HepG2 (cell line): ENCODE measurements around the gene ATP8B4. TPM values are rescaled to one million over a fixed set of nuclear protein-coding genes. Genes with fewer than 3 reads are reported as not detected.

Experiments
- ATAC-seq: fragments of 200-7000 bp; cut with Tn5 transposase; 3 replicates; pipeline ENCODE4 v1.9.1; 2020; ENCODE audit warnings: mild to moderate bottlenecking, moderate library complexity
- BruUV-seq: library from RNA; stranded (reverse); fragments of 400-500 nt; replicated peaks from 2 replicates; lab custom pipeline; 2021; lab: Mats Ljungman, UMichigan
- CTCF ChIA-PET: fragments of 300-600 bp; formaldehyde crosslinking; extraction: SDS; loops from one replicate; lab custom pipeline; 2021; ENCODE audit warnings: low total read pairs, inconsistent platforms, low intra/inter-chr PET ratio; lab: Yijun Ruan, JAX
- POLR2A ChIA-PET: fragments of 350-600 bp; sonication (Branson Sonifier 250); formaldehyde crosslinking; loops from one replicate; lab custom pipeline; 2020; ENCODE audit warnings: antibody characterized with exemption, inconsistent platforms; lab: Yijun Ruan, JAX
- DNase-seq: peaks from one replicate; pipeline ENCODE4 v3.0.0-alpha.2; 2015; ENCODE audit warnings: low spot score
- FAIRE-seq: peaks from 3 replicates; lab custom pipeline; 2011; peaks lifted over from hg19 to GRCh38; lab: Jason Lieb, UNC
- H2AFZ ChIP-seq: one replicate; pipeline ENCODE4 v1.6.1; 2011; ENCODE audit warnings: low read length, inconsistent platforms
- H3K27ac ChIP-seq: fragments of 300-600 bp; 3 replicates; pipeline ENCODE4 v1.8.0; 2011; ENCODE audit warnings: mixed run types, mild to moderate bottlenecking, mixed read lengths, low read length, inconsistent platforms; ENCODE audit not compliant: insufficient read depth; ENCODE audit errors: extremely low read length
- H3K27me3 ChIP-seq, 2 experiments: fragments of 200-600 bp in 1 of 2; 2 replicates in 1 of 2; 3 replicates in 1 of 2; pipeline versions ENCODE4 v1.6.0 to v1.8.0; 2011; ENCODE audit warnings: low read length in 2 of 2, mild to moderate bottlenecking in 2 of 2, moderate library complexity in 2 of 2, inconsistent platforms in 1 of 2; ENCODE audit not compliant: insufficient read depth in 2 of 2, control insufficient read depth in 1 of 2
- H3K36me3 ChIP-seq, 2 experiments: fragments of 200-600 bp in 1 of 2; replicated peaks in 1 of 2; 2 replicates in 1 of 2; 3 replicates in 1 of 2; pipeline versions ENCODE4 v1.5.1 to v1.8.0; 2011; ENCODE audit warnings: low read length in 2 of 2, inconsistent platforms in 1 of 2; ENCODE audit not compliant: insufficient read depth in 2 of 2, control insufficient read depth in 1 of 2
- H3K4me1 ChIP-seq: 2 replicates; pipeline ENCODE4 v1.5.1; 2012; ENCODE audit warnings: low read length, inconsistent platforms; ENCODE audit not compliant: insufficient read depth
- H3K4me2 ChIP-seq: 2 replicates; pipeline ENCODE4 v1.6.0; 2011; ENCODE audit warnings: low read depth, low read length, inconsistent platforms
- H3K4me3 ChIP-seq, 3 experiments: fragments of 200-600 bp in 1 of 3; sonication (generic), shearing (Covaris generic) in 1 of 3; replicated peaks in 1 of 3; 2 replicates each; pipeline ENCODE4 v1.5.1; 2011 to 2016; ENCODE audit warnings: low read length in 3 of 3, inconsistent platforms in 2 of 3, low read depth in 2 of 3, mild to moderate bottlenecking in 2 of 3, control low read depth in 1 of 3, mixed read lengths in 1 of 3; ENCODE audit not compliant: insufficient read depth in 1 of 3
- H3K79me2 ChIP-seq: one replicate; pipeline ENCODE4 v1.6.1; 2011; ENCODE audit warnings: low read length, inconsistent platforms; ENCODE audit not compliant: insufficient read depth
- H3K9ac ChIP-seq: 2 replicates; pipeline ENCODE4 v1.6.0; 2011; ENCODE audit warnings: mild to moderate bottlenecking, low read depth, low read length, inconsistent platforms; ENCODE audit not compliant: insufficient read depth
- H3K9me3 ChIP-seq: 2 replicates; pipeline ENCODE4 v1.5.1; 2012; ENCODE audit warnings: mild to moderate bottlenecking, low read length
- H4K20me1 ChIP-seq: 2 replicates; pipeline ENCODE4 v1.6.0; 2011; ENCODE audit warnings: inconsistent platforms, mild to moderate bottlenecking, low read length, moderate library complexity; ENCODE audit not compliant: insufficient read depth
- CHD4 ChIP-seq: fragments of 200-600 bp; sonication (generic); IDR thresholded peaks from 2 replicates; pipeline ENCODE4 v1.7.0; 2017; ENCODE audit warnings: mild to moderate bottlenecking, low read length, borderline replicate concordance
- HMGA1 ChIP-seq: sonication (generic); formaldehyde crosslinking; conservative IDR thresholded peaks from 2 replicates; pipeline ENCODE4 v1.4.0; 2020; ENCODE audit warnings: missing genetic modification reagents
- MIER2 ChIP-seq: IDR thresholded peaks from 2 replicates; pipeline ENCODE4 v1.6.1; 2016; ENCODE audit warnings: missing biosample characterization, missing genetic modification reagents
- NFE2 ChIP-seq: sonication (generic); formaldehyde crosslinking; IDR thresholded peaks from 2 replicates; pipeline ENCODE4 v1.4.0; 2020; ENCODE audit warnings: missing genetic modification reagents
- NRL ChIP-seq: sonication (generic); formaldehyde crosslinking; IDR thresholded peaks from 2 replicates; pipeline ENCODE4 v1.5.0; 2020; ENCODE audit warnings: missing genetic modification reagents, mild to moderate bottlenecking, moderate library complexity, borderline replicate concordance
- PAWR ChIP-seq: sonication (generic); formaldehyde crosslinking; IDR thresholded peaks from 2 replicates; pipeline ENCODE4 v1.4.0; 2020; ENCODE audit warnings: missing genetic modification reagents, mild to moderate bottlenecking, borderline replicate concordance
- SNAI1 ChIP-seq: sonication (generic); formaldehyde crosslinking; IDR thresholded peaks from 2 replicates; pipeline ENCODE4 v1.5.0; 2020; ENCODE audit warnings: mild to moderate bottlenecking, missing genetic modification reagents, borderline replicate concordance
- SRF ChIP-seq: IDR thresholded peaks from 2 replicates; pipeline ENCODE4 v1.6.1; 2011; ENCODE audit warnings: mild to moderate bottlenecking, low read depth, low read length, moderate library complexity
- ZFAT ChIP-seq: sonication (generic); formaldehyde crosslinking; conservative IDR thresholded peaks from 2 replicates; pipeline ENCODE4 v1.8.1; 2023; ENCODE audit warnings: missing genetic modification reagents, inconsistent platforms
- ZNF674 ChIP-seq: sonication (generic); formaldehyde crosslinking; IDR thresholded peaks from 2 replicates; pipeline ENCODE4 v1.5.0; 2020; ENCODE audit warnings: low read depth, mild to moderate bottlenecking, missing genetic modification reagents
- in situ Hi-C: cut with HindIII; loops from 2 replicates; pipeline ENCODE4 v1.10.0; 2017; ENCODE audit warnings: low pct_unique_long_range_greater_than_20kb; ENCODE audit not compliant: extremely low pct_ligation_motif_present
- intact Hi-C: fragments of 100-400 bp; cut with micrococcal nuclease; formaldehyde crosslinking; loops from one replicate; pipeline ENCODE4 v1.10.0; 2022; ENCODE audit not compliant: unreplicated experiment
- polyA plus RNA-seq, 8 experiments: library from polyadenylated mRNA; depleted of rRNA in 3 of 8; stranded (reverse) in 7 of 8; unstranded in 1 of 8; fragments of >200 nt; fragmentation: Illumina TruSeq in 4 of 8; extraction: Trizol in 4 of 8; gene quantifications; 2 replicates each; pipeline versions ENCODE4 v1.2.1 to v1.2.3, GENCODE V29; 2011 to 2016; ENCODE audit warnings: low read depth in 4 of 8, missing spikeins in 1 of 8, mixed read lengths in 1 of 8; ENCODE audit not compliant: insufficient read depth in 1 of 8
- total RNA-seq, 5 experiments: library from RNA; depleted of rRNA; stranded (reverse); fragments of >200 nt; fragmentation: Illumina TruSeq; extraction: Trizol; gene quantifications; 2 replicates each; pipeline ENCODE4 v1.2.3, GENCODE V29; 2016; ENCODE audit warnings: low read depth in 1 of 5

The ATP8B4 gene
- total and polyA plus RNA-seq, 2 of the 13 experiments (the other 11 are each of a cell fraction or from before 2014, with no cell fraction given): 0.24 to 0.69 TPM

DNA sequence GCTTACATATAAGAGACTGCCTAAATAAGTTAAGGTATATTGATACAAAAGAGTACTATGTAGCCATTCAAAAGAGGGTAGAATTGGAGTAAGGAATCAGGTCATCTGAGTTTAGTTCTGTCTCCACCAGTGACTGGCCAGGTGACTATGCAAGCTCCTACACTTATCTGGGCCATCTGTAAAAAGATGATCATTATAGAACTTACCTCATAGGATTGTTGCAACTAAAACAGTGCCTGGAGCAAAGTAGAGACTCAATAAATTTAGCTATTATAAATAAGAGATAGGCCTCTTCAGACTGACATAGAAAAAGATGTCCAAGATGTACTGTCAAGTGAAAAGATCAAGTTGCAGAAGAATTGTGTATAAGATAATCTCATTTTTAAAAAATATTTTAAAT lies 1.7 kb upstream of the ATP8B4 start:
- H3K4me2 ChIP-seq: no peak overlapping the region
- H3K27me3 ChIP-seq: no peaks in the 10 kb centered on the region
- CTCF ChIA-PET: no interaction called here
- no peak for TF ChIP-seq SNAI1
- TF ChIP-seq MIER2 (CRISPR knock-in tag): no peak
- no peak for TF ChIP-seq ZNF674 (CRISPR knock-in tag)
- no peak for TF ChIP-seq NFE2 (CRISPR knock-in tag)
- TF ChIP-seq PAWR (CRISPR knock-in tag): no peak
- TF ChIP-seq HMGA1: no peak
- TF ChIP-seq ZFAT (CRISPR knock-in tag): no peak
- no peak for TF ChIP-seq SRF
- H3K9me3 ChIP-seq: peaks cover 8% of the 10 kb centered on the region; the same call in 1 of the 2 replicates
- no peaks in the 10 kb centered on the region for H4K20me1 ChIP-seq
- H3K4me1 ChIP-seq: no peaks in the 10 kb centered on the region
- intact Hi-C loops: no loop called here
- no peak overlapping the region for H3K9ac ChIP-seq
- in situ Hi-C loops: no loop called here
- BruUV-seq: no TSS peak
- FAIRE-seq (no peak), ATAC-seq (no peak), DNase-seq (no peak)
- no peak overlapping the region for H3K4me3 ChIP-seq
- H3K36me3 ChIP-seq: no peaks in the 10 kb centered on the region
- H3K79me2 ChIP-seq: no peaks in the 10 kb centered on the region
- H3K27ac ChIP-seq: no peak overlapping the region
- POLR2A ChIA-PET: no interaction called here
- H2AFZ ChIP-seq: no peak overlapping the region

DNA sequence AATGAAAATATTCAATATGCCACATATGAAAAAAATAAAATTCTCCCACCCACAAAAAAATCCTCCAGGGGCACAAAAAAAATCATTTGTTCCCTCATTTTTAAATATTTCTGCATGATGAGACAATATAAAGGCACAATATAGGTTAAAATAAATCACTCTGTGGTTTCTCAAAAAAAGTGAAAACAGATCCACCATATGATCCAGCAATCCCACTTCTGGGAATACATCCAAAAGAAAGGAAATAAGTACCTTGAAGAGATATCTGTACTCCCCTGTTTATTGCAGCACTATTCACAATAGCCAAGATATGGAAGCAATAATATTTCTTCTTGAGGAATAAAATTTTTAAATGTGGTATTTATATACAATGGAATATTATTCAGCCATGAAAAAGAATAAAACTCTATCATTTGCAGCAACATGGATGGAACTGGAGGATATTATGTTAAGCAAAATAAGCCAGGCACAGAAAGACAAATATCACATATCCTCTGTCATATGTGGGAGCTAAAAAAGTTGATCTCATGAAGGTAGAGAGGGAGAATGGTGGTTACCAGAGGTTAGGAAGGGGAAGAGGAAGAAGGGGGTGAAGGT lies 1.5 kb downstream of the ATP8B4 start:
- POLR2A ChIA-PET: no interaction called here
- no peaks in the 10 kb centered on the region for H3K27me3 ChIP-seq
- no peak overlapping the region for H3K4me3 ChIP-seq
- FAIRE-seq (no peak), ATAC-seq (no peak), DNase-seq (no peak)
- TF ChIP-seq NRL (CRISPR knock-in tag) (no peak), CHD4 (no peak)
- BruUV-seq: no TSS peak
- no peaks in the 10 kb centered on the region for H3K9me3 ChIP-seq
- no peaks in the 10 kb centered on the region for H3K4me1 ChIP-seq
- H3K9ac ChIP-seq: no peak overlapping the region
- H2AFZ ChIP-seq: no peak overlapping the region
- no peaks in the 10 kb centered on the region for H4K20me1 ChIP-seq
- no peaks in the 10 kb centered on the region for H3K36me3 ChIP-seq
- CTCF ChIA-PET: no interaction called here
- intact Hi-C loops: no loop called here
- no peak overlapping the region for H3K4me2 ChIP-seq
- H3K79me2 ChIP-seq: no peaks in the 10 kb centered on the region
- in situ Hi-C loops: no loop called here
- no peak overlapping the region for H3K27ac ChIP-seq
